Esophagus squamous epithelium (tissue), 4 donors: ENCODE results near the gene PTK6.

Source experiments
- POLR2A ChIP-seq, 4 donors: fragments of 450-650 bp; IDR thresholded peaks; one replicate each; pipeline ENCODE4 v1.6.1; 2017; ENCODE audit warnings: antibody characterized with exemption in 4 of 4, mild to moderate bottlenecking in 4 of 4, moderate library complexity in 3 of 4
- TF ChIP-seq, protein P1 (sequence below), 6 experiments: fragments of 450-650 bp in 4 of 6; fragments of 200-600 bp in 2 of 6; sonication (generic) in 2 of 6; IDR thresholded peaks; one replicate each; pipeline ENCODE4 v1.5.1; 2016 to 2019; ENCODE audit warnings: antibody characterized with exemption in 6 of 6, mild to moderate bottlenecking in 4 of 6, moderate library complexity in 4 of 6

DNA sequence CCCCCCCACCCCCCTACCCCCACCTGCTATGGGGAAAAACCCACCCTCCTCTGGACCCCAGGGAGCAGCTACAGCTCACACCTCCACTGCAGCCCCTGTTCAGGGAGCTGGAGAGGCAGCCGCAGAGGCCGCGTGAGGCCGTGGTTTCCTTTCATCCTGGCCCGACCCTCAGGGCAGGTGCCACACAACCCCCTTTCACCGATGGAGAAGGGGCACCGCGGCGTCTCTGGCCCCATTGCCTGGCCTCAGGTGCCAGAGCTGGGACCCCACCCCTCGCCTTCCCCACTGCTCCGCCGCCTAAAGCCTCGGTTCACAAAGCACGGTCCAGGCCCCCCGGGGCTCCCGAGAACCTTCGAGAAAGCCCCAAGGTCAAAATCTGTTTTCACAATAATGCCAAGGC, 52.9 kb downstream of the PTK6 start:
- TF ChIP-seq, protein P1, sequence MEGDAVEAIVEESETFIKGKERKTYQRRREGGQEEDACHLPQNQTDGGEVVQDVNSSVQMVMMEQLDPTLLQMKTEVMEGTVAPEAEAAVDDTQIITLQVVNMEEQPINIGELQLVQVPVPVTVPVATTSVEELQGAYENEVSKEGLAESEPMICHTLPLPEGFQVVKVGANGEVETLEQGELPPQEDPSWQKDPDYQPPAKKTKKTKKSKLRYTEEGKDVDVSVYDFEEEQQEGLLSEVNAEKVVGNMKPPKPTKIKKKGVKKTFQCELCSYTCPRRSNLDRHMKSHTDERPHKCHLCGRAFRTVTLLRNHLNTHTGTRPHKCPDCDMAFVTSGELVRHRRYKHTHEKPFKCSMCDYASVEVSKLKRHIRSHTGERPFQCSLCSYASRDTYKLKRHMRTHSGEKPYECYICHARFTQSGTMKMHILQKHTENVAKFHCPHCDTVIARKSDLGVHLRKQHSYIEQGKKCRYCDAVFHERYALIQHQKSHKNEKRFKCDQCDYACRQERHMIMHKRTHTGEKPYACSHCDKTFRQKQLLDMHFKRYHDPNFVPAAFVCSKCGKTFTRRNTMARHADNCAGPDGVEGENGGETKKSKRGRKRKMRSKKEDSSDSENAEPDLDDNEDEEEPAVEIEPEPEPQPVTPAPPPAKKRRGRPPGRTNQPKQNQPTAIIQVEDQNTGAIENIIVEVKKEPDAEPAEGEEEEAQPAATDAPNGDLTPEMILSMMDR (IDR thresholded peaks at IDR 0.05) = no peak
- TF ChIP-seq POLR2A (IDR thresholded peaks at IDR 0.05) = no peak
